Uterus (tissue), 2 donors: Measurements from ENCODE around the gene SLAMF8.

Source experiments
- POLR2A ChIP-seq, 2 donors: fragments of 450-650 bp; IDR thresholded peaks; one replicate each; pipeline ENCODE4 v1.6.1; 2016; ENCODE audit warnings: antibody characterized with exemption in 2 of 2, mild to moderate bottlenecking in 1 of 2, moderate library complexity in 1 of 2
- TF ChIP-seq, protein P1 (sequence below), 4 experiments: fragments of 200-600 bp in 2 of 4; fragments of 450-650 bp in 2 of 4; sonication (generic) in 2 of 4; IDR thresholded peaks; one replicate each; pipeline ENCODE4 v1.5.1; 2016 to 2019; ENCODE audit warnings: antibody characterized with exemption in 4 of 4, mild to moderate bottlenecking in 2 of 4, moderate library complexity in 1 of 4

GRCh38 chr1:159847231-159847630, 20.6 kb downstream of the SLAMF8 start:
- TF ChIP-seq, protein P1, sequence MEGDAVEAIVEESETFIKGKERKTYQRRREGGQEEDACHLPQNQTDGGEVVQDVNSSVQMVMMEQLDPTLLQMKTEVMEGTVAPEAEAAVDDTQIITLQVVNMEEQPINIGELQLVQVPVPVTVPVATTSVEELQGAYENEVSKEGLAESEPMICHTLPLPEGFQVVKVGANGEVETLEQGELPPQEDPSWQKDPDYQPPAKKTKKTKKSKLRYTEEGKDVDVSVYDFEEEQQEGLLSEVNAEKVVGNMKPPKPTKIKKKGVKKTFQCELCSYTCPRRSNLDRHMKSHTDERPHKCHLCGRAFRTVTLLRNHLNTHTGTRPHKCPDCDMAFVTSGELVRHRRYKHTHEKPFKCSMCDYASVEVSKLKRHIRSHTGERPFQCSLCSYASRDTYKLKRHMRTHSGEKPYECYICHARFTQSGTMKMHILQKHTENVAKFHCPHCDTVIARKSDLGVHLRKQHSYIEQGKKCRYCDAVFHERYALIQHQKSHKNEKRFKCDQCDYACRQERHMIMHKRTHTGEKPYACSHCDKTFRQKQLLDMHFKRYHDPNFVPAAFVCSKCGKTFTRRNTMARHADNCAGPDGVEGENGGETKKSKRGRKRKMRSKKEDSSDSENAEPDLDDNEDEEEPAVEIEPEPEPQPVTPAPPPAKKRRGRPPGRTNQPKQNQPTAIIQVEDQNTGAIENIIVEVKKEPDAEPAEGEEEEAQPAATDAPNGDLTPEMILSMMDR (IDR thresholded peaks at IDR 0.05): no peak
- no peak for TF ChIP-seq POLR2A (IDR thresholded peaks at IDR 0.05)
